ENCODE results near the gene TOM1L2.

TOM1L2 gene

DNA sequence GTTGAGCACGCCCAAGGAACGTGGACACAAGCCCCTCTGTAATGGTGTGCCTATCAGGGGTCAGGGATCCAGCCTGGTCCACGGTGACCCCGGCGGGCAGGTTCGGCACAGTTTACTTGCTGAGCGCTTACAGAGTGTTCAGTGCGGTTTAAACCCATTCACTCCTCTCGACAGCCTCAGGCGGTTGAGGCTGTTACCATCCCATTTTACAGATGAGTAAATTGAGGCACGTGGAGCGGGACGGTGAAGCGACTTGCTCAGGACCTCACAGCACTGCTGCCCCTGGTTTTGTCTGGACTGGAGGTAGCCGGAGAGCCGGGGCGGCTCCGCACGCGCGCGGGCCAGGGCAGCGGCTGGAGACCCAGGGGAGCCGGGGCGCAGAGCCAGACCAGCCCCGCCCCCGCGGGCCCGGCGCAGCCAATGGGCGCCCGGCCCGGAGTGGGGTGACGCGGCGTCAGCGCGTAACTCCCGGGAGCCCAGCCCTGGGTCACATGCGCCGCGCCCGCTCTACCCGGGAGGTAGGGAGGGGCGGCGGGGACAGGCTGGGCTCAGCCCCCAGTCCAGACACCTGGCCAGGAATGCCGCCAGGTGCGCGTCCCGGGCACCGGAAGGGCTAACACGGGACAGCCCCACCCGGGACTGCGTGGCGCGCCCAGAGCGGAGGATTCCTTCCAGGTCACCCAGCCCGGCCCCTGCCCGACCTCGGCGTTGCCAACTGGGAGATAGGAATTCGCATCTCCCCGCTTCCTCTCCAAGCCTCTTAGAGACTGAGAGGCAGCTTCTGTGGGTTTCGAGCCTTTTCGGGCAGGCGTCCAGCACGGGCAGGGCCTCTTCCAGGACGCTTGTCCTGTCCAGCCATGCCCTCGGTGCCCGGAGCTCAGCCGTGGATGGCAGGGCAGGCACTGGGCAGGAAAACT, 132.2 kb downstream of the TOM1L2 start:
- TF ChIP-seq ZBTB7A (IDR thresholded peaks at IDR 0.05; ENCODE audit: low read depth) (peak; percentile 58; the same call in 1 of the 2 replicates), REST (IDR thresholded peaks at IDR 0.05; ENCODE audit: low read depth) (no peak), NFIC (IDR thresholded peaks at IDR 0.05) (peak; percentile 82), EGR1 (IDR thresholded peaks at IDR 0.05) (no peak), TAF1 (IDR thresholded peaks at IDR 0.05; ENCODE audit: low read depth) (peak; percentile 61), CREB1 (IDR thresholded peaks at IDR 0.05; ENCODE audit: low read depth) (peak; percentile 57), TCF12 (IDR thresholded peaks at IDR 0.05; ENCODE audit: low read depth) (peak; percentile 97), TEAD4 (IDR thresholded peaks at IDR 0.05) (peak; percentile 89), EP300 (IDR thresholded peaks at IDR 0.05; ENCODE audit: borderline replicate concordance) (peak; percentile 84), USF1 (IDR thresholded peaks at IDR 0.05) (peak; percentile 87), CEBPB (IDR thresholded peaks at IDR 0.05) (no peak), FOXM1 (IDR thresholded peaks at IDR 0.05; ENCODE audit: borderline replicate concordance, low read depth) (peak; percentile 56; the same call in 1 of the 2 replicates), RAD21 (IDR thresholded peaks at IDR 0.05; ENCODE audit: low read depth) (peak; percentile 18; the same call in 1 of the 2 replicates), YY1 (IDR thresholded peaks at IDR 0.05; ENCODE audit: low read depth) (0 out of 2 replicates have a peak, but pooled peaks have one; percentile 23)
- TF ChIP-seq, protein P1, sequence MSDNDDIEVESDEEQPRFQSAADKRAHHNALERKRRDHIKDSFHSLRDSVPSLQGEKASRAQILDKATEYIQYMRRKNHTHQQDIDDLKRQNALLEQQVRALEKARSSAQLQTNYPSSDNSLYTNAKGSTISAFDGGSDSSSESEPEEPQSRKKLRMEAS (IDR thresholded peaks at IDR 0.05), result peak; percentile 85

GRCh38 chr17:17837966-17838962, 133.9 kb downstream of the TOM1L2 start:
- TF ChIP-seq TCF12 (IDR thresholded peaks at IDR 0.05; ENCODE audit: low read depth) (0 out of 2 replicates have a peak, but pooled peaks have one; percentile 23), CEBPB (IDR thresholded peaks at IDR 0.05) (no peak)

GRCh38 chr17:17837380-17837821, 134.8 kb downstream of the TOM1L2 start:
- no peak for TF ChIP-seq FOXM1 (IDR thresholded peaks at IDR 0.05; ENCODE audit: borderline replicate concordance, low read depth)
- peak; percentile 3; the same call in 1 of the 2 replicates for TF ChIP-seq CREB1 (IDR thresholded peaks at IDR 0.05; ENCODE audit: low read depth)
- TF ChIP-seq YY1 (IDR thresholded peaks at IDR 0.05; ENCODE audit: low read depth), result no peak
- 0 out of 2 replicates have a peak, but pooled peaks have one; percentile 15 for TF ChIP-seq NFIC (IDR thresholded peaks at IDR 0.05)
- TF ChIP-seq TAF1 (IDR thresholded peaks at IDR 0.05; ENCODE audit: low read depth), result peak; percentile 9; the same call in 1 of the 2 replicates
- TF ChIP-seq CEBPB (IDR thresholded peaks at IDR 0.05), result peak; percentile 52; the same call in 1 of the 2 replicates
- TF ChIP-seq TEAD4 (IDR thresholded peaks at IDR 0.05), result peak; percentile 27; the same call in 1 of the 2 replicates

GRCh38 chr17:17836818-17837379, 135.3 kb downstream of the TOM1L2 start, which contains the start of gene SREBF1:
Gene SREBF1 (minus strand): TSS chr17:17836986. CDS start chr17:17836817, 169 bp downstream.
- TF ChIP-seq TAF1 (IDR thresholded peaks at IDR 0.05; ENCODE audit: low read depth), result 0 out of 2 replicates have a peak, but pooled peaks have one; percentile 8
- TF ChIP-seq CEBPB (IDR thresholded peaks at IDR 0.05), result no peak
- TF ChIP-seq CREB1 (IDR thresholded peaks at IDR 0.05; ENCODE audit: low read depth), result 0 out of 2 replicates have a peak, but pooled peaks have one; percentile 2
- TF ChIP-seq USF1 (IDR thresholded peaks at IDR 0.05), result no peak
- no peak for TF ChIP-seq REST (IDR thresholded peaks at IDR 0.05; ENCODE audit: low read depth)
- TF ChIP-seq RAD21 (IDR thresholded peaks at IDR 0.05; ENCODE audit: low read depth), result no peak
- TF ChIP-seq, protein P1 (IDR thresholded peaks at IDR 0.05), result no peak
- no peak for TF ChIP-seq EGR1 (IDR thresholded peaks at IDR 0.05)
- TF ChIP-seq YY1 (IDR thresholded peaks at IDR 0.05; ENCODE audit: low read depth), result no peak; the same call in 1 of the 2 replicates
- TF ChIP-seq TEAD4 (IDR thresholded peaks at IDR 0.05), result no peak
- no peak for TF ChIP-seq FOXM1 (IDR thresholded peaks at IDR 0.05; ENCODE audit: borderline replicate concordance, low read depth)
- no peak for TF ChIP-seq TCF12 (IDR thresholded peaks at IDR 0.05; ENCODE audit: low read depth)
- no peak for TF ChIP-seq NFIC (IDR thresholded peaks at IDR 0.05)
- TF ChIP-seq ZBTB7A (IDR thresholded peaks at IDR 0.05; ENCODE audit: low read depth), result 0 out of 2 replicates have a peak, but pooled peaks have one; percentile 31
- TF ChIP-seq EP300 (IDR thresholded peaks at IDR 0.05; ENCODE audit: borderline replicate concordance), result no peak

Data from Ishikawa (cell line).